GM18499 (cell line): ENCODE results near the gene GLB1L2.

ENCODE experiments used
- ATAC-seq: cut with Tn5 transposase; IDR thresholded peaks from one replicate; pipeline ENCODE4 v1.9.1; 2021; ENCODE audit warnings: moderate number of reproducible peaks; ENCODE audit not compliant: insufficient read depth, unreplicated experiment

GLB1L2 gene

GRCh38 chr11:134346101-134346975, 14.6 kb downstream of the GLB1L2 start:
- ATAC-seq, result no peak

GRCh38 chr11:134346976-134347350, 15.2 kb downstream of the GLB1L2 start:
- no peak for ATAC-seq

- ATAC-seq, result no peak
Observed at GRCh38 chr11:134347441-134347840, 15.7 kb downstream of the GLB1L2 start.

- no peak for ATAC-seq
Observed at GRCh38 chr11:134349109-134349801, 17.5 kb downstream of the GLB1L2 start.

GRCh38 chr11:134349802-134350355, 18.1 kb downstream of the GLB1L2 start:
- ATAC-seq, result no peak

- ATAC-seq, result peak; percentile 51
Observed at GRCh38 chr11:134350381-134350780, 18.6 kb downstream of the GLB1L2 start.

GRCh38 chr11:134352111-134352510, 20.3 kb downstream of the GLB1L2 start:
- no peak for ATAC-seq

- ATAC-seq, result no peak
Observed at GRCh38 chr11:134355136-134355535, 23.3 kb downstream of the GLB1L2 start.

GRCh38 chr11:134355656-134356055, 23.9 kb downstream of the GLB1L2 start:
- no peak for ATAC-seq

GRCh38 chr11:134356656-134357544, 25.1 kb downstream of the GLB1L2 start:
- no peak for ATAC-seq

- no peak for ATAC-seq
Observed at GRCh38 chr11:134357545-134357839, 25.7 kb downstream of the GLB1L2 start.

- no peak for ATAC-seq
Observed at GRCh38 chr11:134358165-134358855, 26.5 kb downstream of the GLB1L2 start.

- no peak for ATAC-seq
Observed at GRCh38 chr11:134358856-134359490, 27.2 kb downstream of the GLB1L2 start.

GRCh38 chr11:134359646-134360045, 27.9 kb downstream of the GLB1L2 start:
- ATAC-seq, result no peak

- ATAC-seq, result no peak
Observed at GRCh38 chr11:134360050-134360835, 28.5 kb downstream of the GLB1L2 start.

GRCh38 chr11:134361661-134362060, 29.9 kb downstream of the GLB1L2 start:
- no peak for ATAC-seq

GRCh38 chr11:134362192-134362901, 30.6 kb downstream of the GLB1L2 start:
- no peak for ATAC-seq

GRCh38 chr11:134363161-134363560, 31.4 kb downstream of the GLB1L2 start:
- no peak for ATAC-seq
